GM19397 (cell line): ENCODE measurements around the gene OR2J3.
"Not testable (repeated sequence)": the region's sequence is repeated elsewhere in the genome, so short reads cannot be mapped to it uniquely, and the experiment has no call there.

Source experiments
- ATAC-seq: cut with Tn5 transposase; IDR thresholded peaks from one replicate; pipeline ENCODE4 v1.9.1; 2021; ENCODE audit warnings: mild to moderate bottlenecking, moderate library complexity; ENCODE audit not compliant: unreplicated experiment

OR2J3 gene

GRCh38 chr6:29107758-29108157 is at the start of gene OR2J3:
OR2J3 (plus strand) TSS chr6:29108058; CDS start chr6:29111891, 3,833 bp downstream.
- ATAC-seq = no peak

GRCh38 chr6:29071831-29072723 is 35.8 kb upstream of the OR2J3 start:
- no peak for ATAC-seq

- no peak for ATAC-seq
Measured at GRCh38 chr6:29079203-29079602, 28.7 kb upstream of the OR2J3 start.

GRCh38 chr6:29081312-29081711 is 26.5 kb upstream of the OR2J3 start:
- ATAC-seq = no peak

GRCh38 chr6:29082457-29082856 is 25.4 kb upstream of the OR2J3 start:
- no peak for ATAC-seq

- no peak for ATAC-seq
Measured at GRCh38 chr6:29087213-29087612, 20.6 kb upstream of the OR2J3 start, which contains the start of gene OR2B3. OR2B3 (minus strand) TSS chr6:29087313; CDS start chr6:29087248, 65 bp downstream.

GRCh38 chr6:29092957-29093356 is 14.9 kb upstream of the OR2J3 start:
- no peak for ATAC-seq

- ATAC-seq = no peak
Measured at GRCh38 chr6:29097803-29098202, 10.1 kb upstream of the OR2J3 start.

GRCh38 chr6:29099190-29099589 is 8.7 kb upstream of the OR2J3 start, which contains the start of gene OR2J1:
OR2J1 (plus strand) TSS chr6:29099490; CDS start chr6:29100943, 1,453 bp downstream.
- ATAC-seq = no peak

- ATAC-seq = no peak
Measured at GRCh38 chr6:29112135-29112534, 4.3 kb downstream of the OR2J3 start.

GRCh38 chr6:29114964-29115363 is 7.1 kb downstream of the OR2J3 start:
- ATAC-seq = not testable (repeated sequence)

GRCh38 chr6:29129326-29130012 is 21.6 kb downstream of the OR2J3 start:
- no peak for ATAC-seq

GRCh38 chr6:29130644-29131043 is 22.8 kb downstream of the OR2J3 start:
- no peak for ATAC-seq

- ATAC-seq = no peak
Measured at GRCh38 chr6:29131691-29132090, 23.8 kb downstream of the OR2J3 start.

- ATAC-seq = no peak
Measured at GRCh38 chr6:29137724-29138123, 29.9 kb downstream of the OR2J3 start.

- ATAC-seq = no peak
Measured at GRCh38 chr6:29141606-29142005, 33.7 kb downstream of the OR2J3 start.

GRCh38 chr6:29142309-29142708 is 34.5 kb downstream of the OR2J3 start:
- ATAC-seq = no peak

GRCh38 chr6:29146179-29146578 is 38.3 kb downstream of the OR2J3 start:
- ATAC-seq = no peak

GRCh38 chr6:29147074-29147473 is 39.2 kb downstream of the OR2J3 start:
- ATAC-seq = no peak

GRCh38 chr6:29149444-29149843 is 41.6 kb downstream of the OR2J3 start:
- not testable (repeated sequence) for ATAC-seq

- ATAC-seq = no peak
Measured at GRCh38 chr6:29153083-29153482, 45.2 kb downstream of the OR2J3 start.

- not testable (repeated sequence) for ATAC-seq
Measured at GRCh38 chr6:29155182-29155581, 47.3 kb downstream of the OR2J3 start.
